Liver (tissue), 9 donors: ENCODE data around the gene SLC35B1. TPM values are rescaled to one million over a fixed set of nuclear protein-coding genes. Genes with fewer than 3 reads are reported as not detected.

Source experiments
- DNase-seq: peaks from one replicate; pipeline ENCODE4 v3.0.0-alpha.2; 2017; ENCODE audit warnings: low spot score
- H3K27ac ChIP-seq, 2 donors: one replicate each; pipeline ENCODE4 v1.7.0; 2013; ENCODE audit warnings: inconsistent platforms in 2 of 2, low read length in 2 of 2, control low read depth in 1 of 2, low read depth in 1 of 2, mild to moderate bottlenecking in 1 of 2
- H3K27me3 ChIP-seq, 4 donors: one replicate each; pipeline versions ENCODE4 v1.6.1 to v1.7.0; 2013; ENCODE audit warnings: low read length in 3 of 4, inconsistent platforms in 1 of 4, mild to moderate bottlenecking in 1 of 4, moderate library complexity in 1 of 4; ENCODE audit not compliant: control insufficient read depth in 4 of 4, insufficient read depth in 4 of 4
- H3K36me3 ChIP-seq, 4 donors: one replicate each; pipeline versions ENCODE4 v1.6.1 to v1.7.0; 2013; ENCODE audit warnings: low read length in 3 of 4, mild to moderate bottlenecking in 3 of 4, low read depth in 1 of 4, moderate library complexity in 1 of 4; ENCODE audit not compliant: control insufficient read depth in 4 of 4, insufficient read depth in 3 of 4
- H3K4me1 ChIP-seq, 4 donors: one replicate each; pipeline versions ENCODE4 v1.6.1 to v1.7.0; 2013; ENCODE audit warnings: low read length in 3 of 4, mild to moderate bottlenecking in 3 of 4, moderate library complexity in 1 of 4; ENCODE audit not compliant: control insufficient read depth in 4 of 4, insufficient read depth in 4 of 4
- H3K4me3 ChIP-seq, 3 donors: one replicate each; pipeline versions ENCODE4 v1.6.1 to v1.7.0; 2013; ENCODE audit warnings: low read length in 3 of 3, control low read depth in 1 of 3, low read depth in 1 of 3, mild to moderate bottlenecking in 1 of 3
- H3K9ac ChIP-seq, 2 donors: one replicate each; pipeline ENCODE4 v1.7.0; 2013; ENCODE audit warnings: low read length in 2 of 2, mild to moderate bottlenecking in 2 of 2, moderate library complexity in 2 of 2, control low read depth in 1 of 2, low read depth in 1 of 2
- H3K9me3 ChIP-seq, 4 donors: one replicate each; pipeline versions ENCODE4 v1.6.1 to v1.7.0; 2013; ENCODE audit warnings: low read length in 3 of 4; ENCODE audit not compliant: control insufficient read depth in 4 of 4
- EGR1 ChIP-seq, 2 donors: IDR thresholded peaks; 2 replicates each; pipeline ENCODE4 v1.6.1; 2016 to 2018; ENCODE audit warnings: antibody characterized with exemption in 2 of 2, low read depth in 2 of 2
- FOXA1 ChIP-seq: IDR thresholded peaks from 2 replicates; pipeline ENCODE4 v1.6.1; 2016; ENCODE audit warnings: antibody characterized with exemption
- FOXA2 ChIP-seq: IDR thresholded peaks from 2 replicates; pipeline ENCODE4 v1.6.1; 2016; ENCODE audit warnings: antibody characterized with exemption
- GABPA ChIP-seq, 2 donors: IDR thresholded peaks in 1 of 2; conservative IDR thresholded peaks in 1 of 2; 2 replicates each; pipeline ENCODE4 v1.6.1; 2016; ENCODE audit warnings: antibody characterized with exemption in 2 of 2, mild to moderate bottlenecking in 1 of 2, moderate library complexity in 1 of 2
- HNF4A ChIP-seq, 2 donors: conservative IDR thresholded peaks; 2 replicates each; pipeline ENCODE4 v1.6.1; 2016; ENCODE audit warnings: antibody characterized with exemption in 2 of 2, mild to moderate bottlenecking in 2 of 2
- HNF4G ChIP-seq: IDR thresholded peaks from 2 replicates; pipeline ENCODE4 v1.6.1; 2016; ENCODE audit warnings: antibody characterized with exemption
- JUND ChIP-seq, 2 donors: IDR thresholded peaks; 2 replicates each; pipeline ENCODE4 v1.6.1; 2016; ENCODE audit warnings: antibody characterized with exemption in 2 of 2
- NR2F2 ChIP-seq: IDR thresholded peaks from 2 replicates; pipeline ENCODE4 v1.6.1; 2016; ENCODE audit warnings: antibody characterized with exemption
- RAD21 ChIP-seq, 2 donors: IDR thresholded peaks; 2 replicates each; pipeline ENCODE4 v1.6.1; 2016; ENCODE audit warnings: antibody characterized with exemption in 2 of 2, mild to moderate bottlenecking in 2 of 2
- RXRA ChIP-seq, 2 donors: IDR thresholded peaks; 2 replicates each; pipeline ENCODE4 v1.6.1; 2017 to 2018; ENCODE audit warnings: antibody characterized with exemption in 2 of 2, mild to moderate bottlenecking in 1 of 2
- SP1 ChIP-seq: IDR thresholded peaks from 2 replicates; pipeline ENCODE4 v1.6.1; 2018; ENCODE audit warnings: antibody characterized with exemption, mild to moderate bottlenecking
- TAF1 ChIP-seq: conservative IDR thresholded peaks from 2 replicates; pipeline ENCODE4 v1.6.1; 2016; ENCODE audit warnings: antibody characterized with exemption, mild to moderate bottlenecking
- YY1 ChIP-seq: IDR thresholded peaks from 2 replicates; pipeline ENCODE4 v1.6.1; 2016; ENCODE audit warnings: antibody characterized with exemption, mild to moderate bottlenecking
- WGBS: extraction: QIAGEN DNeasy Blood & Tissue Kit; methylation state at CpG from one replicate; pipeline ENCODE4 v1.1.7; 2013; 5-methylcytosine and 5-hydroxymethylcytosine counted together
- polyA plus RNA-seq, 2 donors: library from polyadenylated mRNA; stranded (reverse) in 1 of 2; unstranded in 1 of 2; fragments of 200-250 nt in 1 of 2; fragments of >200 nt in 1 of 2; fragmentation: Nextera tagmentation in 1 of 2; extraction: Ambion mirVana in 1 of 2; gene quantifications; one replicate each; pipeline versions ENCODE4 v1.2.1 to v1.2.3, GENCODE V29; 2013 to 2015
- total RNA-seq, 2 donors: library from RNA; depleted of rRNA; stranded (reverse); fragments of >200 nt; gene quantifications; one replicate each; pipeline ENCODE4 v1.2.3, GENCODE V29; 2014
- TF ChIP-seq, protein P1 (sequence below): IDR thresholded peaks from 2 replicates; pipeline ENCODE4 v1.6.1; 2016; ENCODE audit warnings: antibody characterized with exemption
- TF ChIP-seq, protein P2 (sequence below): fragments of 150-350 bp; IDR thresholded peaks from 2 replicates; pipeline ENCODE4 v1.5.1; 2017; ENCODE audit warnings: improper control_type of control experiment, low read depth, low read length; ENCODE audit not compliant: missing input control
- TF ChIP-seq, protein P3 (sequence below): IDR thresholded peaks from 2 replicates; pipeline ENCODE4 v1.6.1; 2016; ENCODE audit warnings: antibody characterized with exemption
- TF ChIP-seq, protein P4 (sequence below): IDR thresholded peaks from 2 replicates; pipeline ENCODE4 v1.6.1; 2016; ENCODE audit warnings: antibody characterized with exemption, mild to moderate bottlenecking
- TF ChIP-seq, protein P5 (sequence below): IDR thresholded peaks from 2 replicates; pipeline ENCODE4 v1.6.1; 2016; ENCODE audit warnings: antibody characterized with exemption
- donor health status: healthy.
- donor health status: healthy.
- donor health status: healthy.
- donor health status: healthy.
- donor health status: healthy.

The SLC35B1 gene
- total and polyA plus RNA-seq, 4 donors, result 29.8 to 90.1 (median 76.8) TPM

DNA sequence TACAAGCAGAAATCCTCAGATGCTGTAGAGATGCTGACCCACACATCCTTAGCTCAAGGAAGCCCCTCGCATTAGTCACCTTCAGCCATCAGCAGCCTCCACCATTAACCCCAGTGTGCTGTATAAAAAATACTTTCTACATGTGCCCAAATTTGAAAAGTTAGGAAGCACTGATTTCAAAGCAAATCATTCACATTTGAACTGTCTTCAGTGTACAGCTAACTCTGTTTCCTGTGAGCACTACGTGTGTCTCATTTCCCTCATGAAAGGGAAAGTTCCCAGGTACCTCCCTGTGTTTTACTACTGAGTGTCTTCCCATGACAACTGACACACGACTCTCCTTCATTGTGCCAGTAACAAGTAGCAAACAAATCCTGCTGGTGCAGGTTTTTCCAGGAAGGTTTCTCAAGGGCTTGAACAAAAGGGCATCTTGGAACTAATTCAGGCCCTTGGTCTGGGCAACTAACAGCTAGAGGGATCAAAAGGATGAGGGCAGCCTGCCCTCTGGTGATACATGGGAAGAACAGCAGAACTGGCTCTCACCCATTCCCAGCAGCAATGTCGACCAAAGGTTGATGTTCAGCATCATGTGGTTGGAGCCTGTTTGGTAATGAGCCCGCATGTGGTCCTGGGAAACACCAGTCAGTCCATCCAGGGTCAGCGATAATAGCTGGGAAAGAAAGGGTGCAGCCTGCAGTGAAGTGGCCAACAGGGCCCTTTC lies 4.0 kb downstream of the SLC35B1 start:
- 40% methylated on average over 6 of the region's 6 CpGs for WGBS
- Histone ChIP-seq H3K4me1 (peaks cover 6 to 37% (median 29%) of the 10 kb centered on the region in 4 donors), H3K27me3 (no peaks in the 10 kb centered on the region), H3K4me3 (no peak overlapping the region), H3K36me3 (peaks cover 15 to 63% (median 42%) of the 10 kb centered on the region in 4 donors), H3K27ac (peak overlapping the region; percentile 61 to 76), H3K9ac (no peak overlapping the region), H3K9me3 (no peaks in the 10 kb centered on the region)
- DNase-seq, result no peak
- TF ChIP-seq YY1 (peak; percentile 64), GABPA (IDR thresholded peaks at IDR 0.05 in 1 of 2, conservative IDR thresholded peaks at IDR 0.05 in 1 of 2) (no peak), HNF4G (peak; percentile 47), TAF1 (no peak), HNF4A (conservative IDR thresholded peaks at IDR 0.05) (peak; percentile 77 to 82), FOXA1 (peak; percentile 24), JUND (IDR thresholded peaks at IDR 0.05) (no peak), SP1 (peak; percentile 86), RXRA (IDR thresholded peaks at IDR 0.05) (peak; percentile 87 to 88), EGR1 (IDR thresholded peaks at IDR 0.05; ENCODE audit: low read depth in 2 of 2) (no peak), RAD21 (IDR thresholded peaks at IDR 0.05) (peak; percentile 84 to 92), FOXA2 (peak; percentile 20), NR2F2 (no peak)
- TF ChIP-seq, protein P1, sequence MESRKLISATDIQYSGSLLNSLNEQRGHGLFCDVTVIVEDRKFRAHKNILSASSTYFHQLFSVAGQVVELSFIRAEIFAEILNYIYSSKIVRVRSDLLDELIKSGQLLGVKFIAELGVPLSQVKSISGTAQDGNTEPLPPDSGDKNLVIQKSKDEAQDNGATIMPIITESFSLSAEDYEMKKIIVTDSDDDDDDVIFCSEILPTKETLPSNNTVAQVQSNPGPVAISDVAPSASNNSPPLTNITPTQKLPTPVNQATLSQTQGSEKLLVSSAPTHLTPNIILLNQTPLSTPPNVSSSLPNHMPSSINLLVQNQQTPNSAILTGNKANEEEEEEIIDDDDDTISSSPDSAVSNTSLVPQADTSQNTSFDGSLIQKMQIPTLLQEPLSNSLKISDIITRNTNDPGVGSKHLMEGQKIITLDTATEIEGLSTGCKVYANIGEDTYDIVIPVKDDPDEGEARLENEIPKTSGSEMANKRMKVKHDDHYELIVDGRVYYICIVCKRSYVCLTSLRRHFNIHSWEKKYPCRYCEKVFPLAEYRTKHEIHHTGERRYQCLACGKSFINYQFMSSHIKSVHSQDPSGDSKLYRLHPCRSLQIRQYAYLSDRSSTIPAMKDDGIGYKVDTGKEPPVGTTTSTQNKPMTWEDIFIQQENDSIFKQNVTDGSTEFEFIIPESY, result no peak
- TF ChIP-seq, protein P2, sequence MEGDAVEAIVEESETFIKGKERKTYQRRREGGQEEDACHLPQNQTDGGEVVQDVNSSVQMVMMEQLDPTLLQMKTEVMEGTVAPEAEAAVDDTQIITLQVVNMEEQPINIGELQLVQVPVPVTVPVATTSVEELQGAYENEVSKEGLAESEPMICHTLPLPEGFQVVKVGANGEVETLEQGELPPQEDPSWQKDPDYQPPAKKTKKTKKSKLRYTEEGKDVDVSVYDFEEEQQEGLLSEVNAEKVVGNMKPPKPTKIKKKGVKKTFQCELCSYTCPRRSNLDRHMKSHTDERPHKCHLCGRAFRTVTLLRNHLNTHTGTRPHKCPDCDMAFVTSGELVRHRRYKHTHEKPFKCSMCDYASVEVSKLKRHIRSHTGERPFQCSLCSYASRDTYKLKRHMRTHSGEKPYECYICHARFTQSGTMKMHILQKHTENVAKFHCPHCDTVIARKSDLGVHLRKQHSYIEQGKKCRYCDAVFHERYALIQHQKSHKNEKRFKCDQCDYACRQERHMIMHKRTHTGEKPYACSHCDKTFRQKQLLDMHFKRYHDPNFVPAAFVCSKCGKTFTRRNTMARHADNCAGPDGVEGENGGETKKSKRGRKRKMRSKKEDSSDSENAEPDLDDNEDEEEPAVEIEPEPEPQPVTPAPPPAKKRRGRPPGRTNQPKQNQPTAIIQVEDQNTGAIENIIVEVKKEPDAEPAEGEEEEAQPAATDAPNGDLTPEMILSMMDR, result peak; percentile 71
- TF ChIP-seq, protein P3, sequence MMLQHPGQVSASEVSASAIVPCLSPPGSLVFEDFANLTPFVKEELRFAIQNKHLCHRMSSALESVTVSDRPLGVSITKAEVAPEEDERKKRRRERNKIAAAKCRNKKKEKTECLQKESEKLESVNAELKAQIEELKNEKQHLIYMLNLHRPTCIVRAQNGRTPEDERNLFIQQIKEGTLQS, result no peak
- TF ChIP-seq, protein P4, sequence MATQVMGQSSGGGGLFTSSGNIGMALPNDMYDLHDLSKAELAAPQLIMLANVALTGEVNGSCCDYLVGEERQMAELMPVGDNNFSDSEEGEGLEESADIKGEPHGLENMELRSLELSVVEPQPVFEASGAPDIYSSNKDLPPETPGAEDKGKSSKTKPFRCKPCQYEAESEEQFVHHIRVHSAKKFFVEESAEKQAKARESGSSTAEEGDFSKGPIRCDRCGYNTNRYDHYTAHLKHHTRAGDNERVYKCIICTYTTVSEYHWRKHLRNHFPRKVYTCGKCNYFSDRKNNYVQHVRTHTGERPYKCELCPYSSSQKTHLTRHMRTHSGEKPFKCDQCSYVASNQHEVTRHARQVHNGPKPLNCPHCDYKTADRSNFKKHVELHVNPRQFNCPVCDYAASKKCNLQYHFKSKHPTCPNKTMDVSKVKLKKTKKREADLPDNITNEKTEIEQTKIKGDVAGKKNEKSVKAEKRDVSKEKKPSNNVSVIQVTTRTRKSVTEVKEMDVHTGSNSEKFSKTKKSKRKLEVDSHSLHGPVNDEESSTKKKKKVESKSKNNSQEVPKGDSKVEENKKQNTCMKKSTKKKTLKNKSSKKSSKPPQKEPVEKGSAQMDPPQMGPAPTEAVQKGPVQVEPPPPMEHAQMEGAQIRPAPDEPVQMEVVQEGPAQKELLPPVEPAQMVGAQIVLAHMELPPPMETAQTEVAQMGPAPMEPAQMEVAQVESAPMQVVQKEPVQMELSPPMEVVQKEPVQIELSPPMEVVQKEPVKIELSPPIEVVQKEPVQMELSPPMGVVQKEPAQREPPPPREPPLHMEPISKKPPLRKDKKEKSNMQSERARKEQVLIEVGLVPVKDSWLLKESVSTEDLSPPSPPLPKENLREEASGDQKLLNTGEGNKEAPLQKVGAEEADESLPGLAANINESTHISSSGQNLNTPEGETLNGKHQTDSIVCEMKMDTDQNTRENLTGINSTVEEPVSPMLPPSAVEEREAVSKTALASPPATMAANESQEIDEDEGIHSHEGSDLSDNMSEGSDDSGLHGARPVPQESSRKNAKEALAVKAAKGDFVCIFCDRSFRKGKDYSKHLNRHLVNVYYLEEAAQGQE, result peak; percentile 51
- TF ChIP-seq, protein P5, sequence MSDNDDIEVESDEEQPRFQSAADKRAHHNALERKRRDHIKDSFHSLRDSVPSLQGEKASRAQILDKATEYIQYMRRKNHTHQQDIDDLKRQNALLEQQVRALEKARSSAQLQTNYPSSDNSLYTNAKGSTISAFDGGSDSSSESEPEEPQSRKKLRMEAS, result peak; percentile 68
